Testis (tissue), 3 donors: Measurements from ENCODE around the gene NUCKS1. TPM values are rescaled to one million over a fixed set of nuclear protein-coding genes. Genes with fewer than 3 reads are reported as not detected.

Experiments
- DNase-seq: peaks from one replicate; pipeline ENCODE4 v3.0.0-alpha.2; 2019
- H3K27ac ChIP-seq, 2 donors: fragments of 200-600 bp; sonication (generic); one replicate each; pipeline ENCODE4 v1.5.1; 2019
- H3K27me3 ChIP-seq: fragments of 200-600 bp; sonication (generic); one replicate; pipeline ENCODE4 v1.5.1; 2019
- H3K36me3 ChIP-seq: fragments of 200-600 bp; sonication (generic); one replicate; pipeline ENCODE4 v1.5.1; 2017; ENCODE audit warnings: low read depth; ENCODE audit errors: missing control alignments
- H3K4me1 ChIP-seq: fragments of 200-600 bp; sonication (generic); one replicate; pipeline ENCODE4 v1.5.1; 2019
- H3K4me3 ChIP-seq, 2 donors: fragments of 200-600 bp; sonication (generic); one replicate each; pipeline ENCODE4 v1.5.1; 2017 to 2019
- H3K9me3 ChIP-seq: fragments of 200-600 bp; sonication (generic); one replicate; pipeline ENCODE4 v1.5.1; 2017
- POLR2A ChIP-seq: fragments of 450-650 bp; IDR thresholded peaks from one replicate; pipeline ENCODE4 v1.6.1; 2017; ENCODE audit warnings: antibody characterized with exemption, mild to moderate bottlenecking, moderate library complexity
- WGBS, 2 donors: methylation state at CpG; one replicate each; pipeline ENCODE4 v1.1.5; 2018; 5-methylcytosine and 5-hydroxymethylcytosine counted together
- intact Hi-C: fragments of 100-400 bp; cut with DNase I; formaldehyde crosslinking; loops from one replicate; pipeline ENCODE4 v1.15.1; 2023; ENCODE audit warnings: low total_unique reads
- polyA plus RNA-seq: library from polyadenylated mRNA; stranded (reverse); fragments of 350-450 nt; fragmentation: Illumina TruSeq; extraction: RNeasy Lipid Tissue Mini Kit (QIAGEN cat#74804); gene quantifications from one replicate; pipeline ENCODE4 v1.2.3, GENCODE V29; 2014; ENCODE audit warnings: low read depth, low replicate concordance; ENCODE audit not compliant: insufficient read depth
- total RNA-seq, 2 donors: library from RNA; depleted of rRNA; stranded (reverse); fragments of >200 nt; gene quantifications; one replicate each; pipeline ENCODE4 v1.2.3, GENCODE V29; 2016
- TF ChIP-seq, protein P1 (sequence below), 3 experiments: fragments of 450-650 bp in 2 of 3; fragments of 200-600 bp in 1 of 3; sonication (generic) in 1 of 3; IDR thresholded peaks; one replicate each; pipeline ENCODE4 v1.5.1; 2016 to 2019; ENCODE audit warnings: antibody characterized with exemption in 3 of 3, mild to moderate bottlenecking in 2 of 3, moderate library complexity in 1 of 3

The NUCKS1 gene
- total and polyA plus RNA-seq, 3 donors from 2014 or later = 57.7 to 98.6 (median 66.3) TPM

DNA sequence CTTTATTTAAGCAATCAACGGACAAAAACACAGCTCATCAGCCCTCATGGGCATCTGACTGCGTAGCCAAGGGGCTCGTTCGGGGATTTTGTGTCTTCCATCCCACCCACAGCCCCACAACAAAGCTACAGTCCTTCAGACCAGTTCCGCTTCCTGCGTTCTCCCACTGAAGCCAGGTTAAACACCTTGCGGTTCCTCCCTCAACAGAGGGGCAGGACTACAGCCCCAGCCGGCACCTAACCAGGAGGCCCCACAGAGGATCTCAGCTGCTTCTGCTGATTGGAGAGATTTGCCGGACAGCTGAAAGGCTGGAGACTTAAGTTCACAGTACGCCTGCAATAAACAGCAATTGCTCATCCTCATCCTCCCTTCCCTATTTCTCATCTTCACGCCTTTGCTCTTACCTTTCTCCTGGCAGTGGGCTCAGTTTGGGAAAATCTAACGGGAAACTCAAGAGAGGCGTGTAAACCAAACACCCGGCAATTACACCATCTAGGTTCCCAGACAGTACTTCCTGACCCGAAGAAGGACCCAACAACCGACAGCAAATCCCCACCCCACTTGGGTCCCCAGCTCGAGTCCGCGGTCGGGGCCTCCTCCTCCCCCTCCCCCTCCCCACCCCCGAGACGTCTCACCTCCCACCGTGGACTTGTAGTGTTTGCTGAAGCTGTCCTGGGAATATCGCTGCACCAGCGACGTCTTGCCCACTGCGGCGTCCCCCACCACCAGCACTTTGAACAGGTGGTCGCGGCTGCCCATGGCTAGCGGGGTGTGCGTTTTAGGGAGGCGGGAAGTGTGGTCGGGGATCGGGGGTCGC lies 24.4 kb upstream of the NUCKS1 start:
- TF ChIP-seq, protein P1, sequence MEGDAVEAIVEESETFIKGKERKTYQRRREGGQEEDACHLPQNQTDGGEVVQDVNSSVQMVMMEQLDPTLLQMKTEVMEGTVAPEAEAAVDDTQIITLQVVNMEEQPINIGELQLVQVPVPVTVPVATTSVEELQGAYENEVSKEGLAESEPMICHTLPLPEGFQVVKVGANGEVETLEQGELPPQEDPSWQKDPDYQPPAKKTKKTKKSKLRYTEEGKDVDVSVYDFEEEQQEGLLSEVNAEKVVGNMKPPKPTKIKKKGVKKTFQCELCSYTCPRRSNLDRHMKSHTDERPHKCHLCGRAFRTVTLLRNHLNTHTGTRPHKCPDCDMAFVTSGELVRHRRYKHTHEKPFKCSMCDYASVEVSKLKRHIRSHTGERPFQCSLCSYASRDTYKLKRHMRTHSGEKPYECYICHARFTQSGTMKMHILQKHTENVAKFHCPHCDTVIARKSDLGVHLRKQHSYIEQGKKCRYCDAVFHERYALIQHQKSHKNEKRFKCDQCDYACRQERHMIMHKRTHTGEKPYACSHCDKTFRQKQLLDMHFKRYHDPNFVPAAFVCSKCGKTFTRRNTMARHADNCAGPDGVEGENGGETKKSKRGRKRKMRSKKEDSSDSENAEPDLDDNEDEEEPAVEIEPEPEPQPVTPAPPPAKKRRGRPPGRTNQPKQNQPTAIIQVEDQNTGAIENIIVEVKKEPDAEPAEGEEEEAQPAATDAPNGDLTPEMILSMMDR (IDR thresholded peaks at IDR 0.05) = no peak
- no peak for TF ChIP-seq POLR2A
- Histone ChIP-seq H3K27me3 (no peaks in the 10 kb centered on the region), H3K36me3 (no peaks in the 10 kb centered on the region), H3K9me3 (no peaks in the 10 kb centered on the region), H3K27ac (peak overlapping the region in 1 of 2 donors; percentile 28), H3K4me3 (peak overlapping the region; percentile 75 to 80), H3K4me1 (peaks cover 3% of the 10 kb centered on the region)
- intact Hi-C loops = no loop called here
- WGBS, 2 donors = 16 to 22% methylated on average over 21 to 36 of the region's 36 CpGs
- peak; percentile 19 for DNase-seq

DNA sequence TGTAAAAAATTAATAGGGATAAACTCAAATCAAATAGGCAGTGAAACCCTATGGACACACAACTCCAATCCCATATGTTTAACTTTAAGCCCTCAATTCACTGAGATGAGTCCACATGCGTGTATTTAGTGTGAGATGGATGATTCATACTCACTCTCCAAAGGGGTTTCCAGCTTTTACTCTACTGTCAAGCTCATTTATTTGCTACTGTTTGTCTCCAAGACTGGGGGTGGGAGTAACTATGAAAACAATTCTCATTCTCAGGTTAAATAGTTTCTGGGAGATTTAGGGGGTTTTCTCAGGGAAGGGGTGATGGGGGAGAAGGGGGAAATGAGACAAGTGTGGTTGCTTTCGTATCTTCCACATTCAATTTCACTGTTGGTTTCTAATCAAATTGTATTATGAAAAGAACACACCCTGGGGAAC lies 22.6 kb upstream of the NUCKS1 start:
- TF ChIP-seq, protein P1 (IDR thresholded peaks at IDR 0.05) = no peak
- no peak for TF ChIP-seq POLR2A
- WGBS, 2 donors = 89 to 93% methylated on average over 2 of the region's 2 CpGs
- Histone ChIP-seq H3K9me3 (no peaks in the 10 kb centered on the region), H3K27me3 (no peaks in the 10 kb centered on the region), H3K36me3 (no peaks in the 10 kb centered on the region), H3K4me3 (no peak overlapping the region), H3K27ac (no peak overlapping the region), H3K4me1 (peaks cover 3% of the 10 kb centered on the region)
- intact Hi-C loops = no loop called here
- no peak for DNase-seq

DNA sequence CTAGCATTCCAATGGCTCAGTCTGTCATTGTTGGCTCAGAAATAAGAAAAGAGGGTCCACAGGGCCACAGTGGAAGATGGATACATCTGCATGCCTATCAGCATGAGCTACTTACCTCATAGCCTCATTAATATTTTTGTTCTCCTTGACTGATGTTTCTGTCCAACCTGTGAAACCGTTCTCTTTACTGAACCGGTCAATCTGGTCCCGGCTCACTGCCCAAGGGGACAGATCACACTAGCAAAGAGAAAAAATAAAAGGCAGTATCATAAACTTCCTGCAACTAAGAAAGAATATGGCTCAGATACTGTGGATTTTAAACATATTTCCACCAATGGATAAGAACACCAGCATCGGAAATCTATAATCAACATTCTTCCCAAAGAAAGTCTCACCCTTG lies 20.6 kb upstream of the NUCKS1 start:
- H3K9me3 ChIP-seq = no peaks in the 10 kb centered on the region
- DNase-seq = no peak
- 87 to 88% methylated on average over 4 of the region's 4 CpGs for WGBS, 2 donors
- H3K27me3 ChIP-seq = no peaks in the 10 kb centered on the region
- H3K36me3 ChIP-seq = no peaks in the 10 kb centered on the region
- no peak overlapping the region for H3K27ac ChIP-seq
- H3K4me1 ChIP-seq = peaks cover 3% of the 10 kb centered on the region
- TF ChIP-seq, protein P1 (IDR thresholded peaks at IDR 0.05) = no peak
- TF ChIP-seq POLR2A = no peak
- intact Hi-C loops = no loop called here
- no peak overlapping the region for H3K4me3 ChIP-seq

DNA sequence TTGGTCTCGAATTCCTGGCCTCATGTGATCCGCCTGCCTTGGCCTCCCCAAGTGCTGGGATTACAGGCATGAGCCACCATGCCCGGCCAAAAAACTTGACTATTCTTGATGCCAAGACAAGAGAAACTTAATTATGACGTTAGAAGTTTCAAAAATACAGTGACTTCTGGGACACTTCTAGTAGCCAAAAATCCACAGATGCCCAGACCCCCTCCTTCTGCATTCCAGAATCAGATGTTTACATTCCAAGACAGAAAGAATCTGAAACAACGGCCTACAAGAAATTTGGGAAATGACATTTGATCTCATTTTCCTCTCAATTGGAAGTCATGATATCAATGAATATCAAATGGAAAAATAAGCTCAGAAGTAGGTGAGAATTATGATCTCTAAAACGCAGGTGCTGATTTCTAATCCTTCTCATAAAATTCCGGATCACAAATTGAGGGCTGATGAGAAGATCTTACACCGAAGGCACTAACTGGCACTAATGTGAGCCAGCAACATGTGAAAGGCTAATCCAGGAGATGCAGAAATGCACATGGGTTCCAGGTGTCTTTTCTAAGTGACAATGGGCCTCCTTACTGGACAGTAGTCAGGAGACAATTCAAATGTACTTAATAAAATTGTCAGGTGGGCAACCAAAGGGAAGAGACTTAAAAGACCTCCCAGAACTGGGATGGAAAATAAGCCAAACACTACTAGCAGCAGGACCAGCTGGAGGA lies 19.8 kb upstream of the NUCKS1 start:
- H3K9me3 ChIP-seq = no peaks in the 10 kb centered on the region
- 88 to 89% methylated on average over 8 of the region's 8 CpGs for WGBS, 2 donors
- peaks cover 3% of the 10 kb centered on the region for H3K4me1 ChIP-seq
- no peaks in the 10 kb centered on the region for H3K27me3 ChIP-seq
- no peak overlapping the region for H3K27ac ChIP-seq
- no peak overlapping the region for H3K4me3 ChIP-seq
- H3K36me3 ChIP-seq = no peaks in the 10 kb centered on the region
- intact Hi-C loops = no loop called here
- TF ChIP-seq, protein P1 (IDR thresholded peaks at IDR 0.05) = no peak
- TF ChIP-seq POLR2A = no peak
- no peak for DNase-seq
